SH-SY5Y (cell line): ENCODE results near the gene FSTL5.

Experiments
- GATA2 ChIP-seq: IDR thresholded peaks from 2 replicates; pipeline ENCODE4 v1.6.1; 2011; ENCODE audit warnings: mild to moderate bottlenecking, low read depth, low read length
- GATA3 ChIP-seq: IDR thresholded peaks from 2 replicates; pipeline ENCODE4 v1.6.1; 2011; ENCODE audit warnings: low read depth, mild to moderate bottlenecking, low read length, moderate library complexity

DNA sequence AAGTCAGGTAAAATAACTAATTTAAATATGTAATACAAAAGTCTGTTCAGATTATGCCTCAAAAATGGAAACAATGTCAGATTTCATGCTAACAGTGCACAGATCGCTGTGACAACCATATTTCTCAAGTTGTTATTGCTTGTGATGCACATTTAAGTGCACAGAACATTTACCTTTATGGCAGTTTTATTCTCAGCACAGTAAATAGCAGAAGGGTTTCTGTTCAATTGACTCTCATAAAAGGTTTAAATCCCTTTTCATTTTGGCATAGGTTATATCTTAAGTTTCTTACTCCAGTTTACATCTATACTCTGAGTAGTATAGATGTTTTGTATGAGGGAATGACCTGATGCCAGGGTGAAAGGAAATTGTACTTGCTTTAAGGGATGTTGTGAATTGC is 247.8 kb downstream of the FSTL5 start:
- TF ChIP-seq GATA2 = no peak
- TF ChIP-seq GATA3 = no peak
